Breast epithelium (tissue), 3 donors: ENCODE measurements around the gene REM1.

ENCODE experiments used
- CTCF ChIP-seq, 3 donors: fragments of 450-650 bp; IDR thresholded peaks; one replicate each; pipeline ENCODE4 v1.5.1; 2016 to 2017; ENCODE audit warnings: antibody characterized with exemption in 3 of 3, mild to moderate bottlenecking in 3 of 3, moderate library complexity in 3 of 3
- POLR2A ChIP-seq: fragments of 450-650 bp; IDR thresholded peaks from one replicate; pipeline ENCODE4 v1.6.1; 2016; ENCODE audit warnings: antibody characterized with exemption, mild to moderate bottlenecking, moderate library complexity
- POLR2AphosphoS5 ChIP-seq, 3 donors: sonication (generic); formaldehyde crosslinking; IDR thresholded peaks; one replicate each; pipeline ENCODE4 v1.6.1; 2017; ENCODE audit warnings: antibody characterized with exemption in 3 of 3

- TF ChIP-seq CTCF (IDR thresholded peaks at IDR 0.05) (no peak), POLR2A (no peak), POLR2AphosphoS5 (IDR thresholded peaks at IDR 0.05) (no peak)
These were observed 49.3 kb upstream of the REM1 start for GRCh38 chr20:31425797-31426196.
